Tibial nerve (tissue), 4 donors: ENCODE measurements around the gene ZNF701. TPM values are rescaled to one million over a fixed set of nuclear protein-coding genes. Genes with fewer than 3 reads are reported as not detected.

Experiments used
- DNase-seq, 2 donors: peaks; one replicate each; pipeline ENCODE4 v3.0.0-alpha.2; 2019; ENCODE audit warnings: low spot score in 2 of 2
- H3K27ac ChIP-seq, 4 donors: fragments of 200-600 bp; sonication (generic) in 3 of 4; one replicate each; pipeline ENCODE4 v1.5.1; 2017 to 2019; ENCODE audit warnings: mild to moderate bottlenecking in 1 of 4
- H3K27me3 ChIP-seq, 2 donors: fragments of 200-600 bp; sonication (generic) in 1 of 2; one replicate each; pipeline versions ENCODE4 v1.5.1 to v1.6.0; 2017 to 2019
- H3K36me3 ChIP-seq, 3 donors: fragments of 200-600 bp; sonication (generic); one replicate each; pipeline ENCODE4 v1.5.1; 2018 to 2019
- H3K4me1 ChIP-seq, 4 donors: fragments of 200-600 bp; sonication (generic) in 3 of 4; one replicate each; pipeline ENCODE4 v1.5.1; 2017 to 2019
- H3K4me3 ChIP-seq, 4 donors: fragments of 200-600 bp; sonication (generic) in 3 of 4; one replicate each; pipeline ENCODE4 v1.5.1; 2017 to 2019; ENCODE audit warnings: mild to moderate bottlenecking in 1 of 4, moderate library complexity in 1 of 4
- H3K9me3 ChIP-seq, 4 donors: fragments of 200-600 bp; sonication (generic) in 3 of 4; one replicate each; pipeline ENCODE4 v1.5.1; 2017 to 2019
- EP300 ChIP-seq, 2 donors: sonication (generic); formaldehyde crosslinking; IDR thresholded peaks; one replicate each; pipeline ENCODE4 v1.6.1; 2017; ENCODE audit warnings: antibody characterized with exemption in 2 of 2, mild to moderate bottlenecking in 1 of 2
- POLR2A ChIP-seq, 2 donors: fragments of 450-650 bp; IDR thresholded peaks; one replicate each; pipeline ENCODE4 v1.6.1; 2017; ENCODE audit warnings: antibody characterized with exemption in 2 of 2, mild to moderate bottlenecking in 2 of 2, moderate library complexity in 2 of 2
- WGBS, 2 donors: methylation state at CpG; one replicate each; pipeline ENCODE4 v1.1.5; 2018; 5-methylcytosine and 5-hydroxymethylcytosine counted together
- total RNA-seq, 4 donors: library from RNA; depleted of rRNA; stranded (reverse); fragments of >200 nt; gene quantifications; one replicate each; pipeline ENCODE4 v1.1.0, GENCODE V29; 2016
- TF ChIP-seq, protein P1 (sequence below), 5 experiments: fragments of 200-600 bp in 3 of 5; fragments of 450-650 bp in 2 of 5; sonication (generic) in 3 of 5; IDR thresholded peaks; one replicate each; pipeline ENCODE4 v1.5.1; 2016 to 2019; ENCODE audit warnings: antibody characterized with exemption in 5 of 5, mild to moderate bottlenecking in 3 of 5, moderate library complexity in 2 of 5

The ZNF701 gene
- total RNA-seq: 10 to 100 TPM; 12.8 to 28.4 (median 17.9) TPM

DNA sequence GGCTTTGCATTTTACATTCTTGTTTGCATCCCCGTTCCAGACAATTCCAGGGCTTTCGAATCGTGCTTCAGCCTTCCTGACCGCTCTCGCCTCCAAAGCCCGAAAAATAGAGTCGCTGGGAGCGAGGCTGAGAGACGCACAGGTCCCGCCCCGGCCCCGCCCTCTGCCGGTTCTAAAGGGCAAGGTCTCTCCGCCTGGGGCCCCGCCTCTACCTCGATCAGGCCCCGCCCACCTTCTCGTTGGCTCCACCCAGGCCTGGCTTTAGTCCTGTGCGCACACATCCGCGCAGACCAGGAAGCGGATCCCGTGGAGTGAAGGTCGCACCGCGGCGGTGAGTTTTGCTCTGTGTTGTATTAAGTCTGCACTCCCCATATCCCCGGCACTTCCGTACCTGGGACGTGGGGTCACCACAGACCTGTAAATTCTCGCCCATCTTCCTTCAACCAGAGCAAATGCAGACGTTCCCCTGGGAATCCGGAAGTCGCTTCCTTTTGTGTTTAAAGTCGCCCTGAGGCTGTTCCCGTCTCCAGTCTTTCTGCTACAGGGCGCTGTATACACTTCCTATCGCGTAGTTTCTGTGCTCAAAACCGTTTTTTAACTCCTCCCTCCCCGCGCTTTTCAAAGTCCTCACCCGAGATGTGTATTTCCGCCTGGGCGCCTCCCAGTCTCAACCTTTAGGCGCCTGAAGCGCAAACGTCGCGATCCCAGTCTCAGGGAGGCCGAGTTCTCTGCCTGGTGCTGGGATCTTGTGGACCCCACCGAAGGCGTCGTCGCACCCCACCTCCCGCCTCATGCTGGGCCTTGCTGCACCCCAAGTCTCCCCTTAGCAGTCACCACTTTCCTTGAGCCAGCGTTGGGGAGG is at the start of gene ZNF701:
TSS of gene ZNF701 (plus strand) at position 288 of the 862 bp plus-strand sequence. CDS start 3,861 bp downstream, outside the sequence.
- peak; percentile 70 to 94 for TF ChIP-seq EP300 (IDR thresholded peaks at IDR 0.05)
- TF ChIP-seq, protein P1, sequence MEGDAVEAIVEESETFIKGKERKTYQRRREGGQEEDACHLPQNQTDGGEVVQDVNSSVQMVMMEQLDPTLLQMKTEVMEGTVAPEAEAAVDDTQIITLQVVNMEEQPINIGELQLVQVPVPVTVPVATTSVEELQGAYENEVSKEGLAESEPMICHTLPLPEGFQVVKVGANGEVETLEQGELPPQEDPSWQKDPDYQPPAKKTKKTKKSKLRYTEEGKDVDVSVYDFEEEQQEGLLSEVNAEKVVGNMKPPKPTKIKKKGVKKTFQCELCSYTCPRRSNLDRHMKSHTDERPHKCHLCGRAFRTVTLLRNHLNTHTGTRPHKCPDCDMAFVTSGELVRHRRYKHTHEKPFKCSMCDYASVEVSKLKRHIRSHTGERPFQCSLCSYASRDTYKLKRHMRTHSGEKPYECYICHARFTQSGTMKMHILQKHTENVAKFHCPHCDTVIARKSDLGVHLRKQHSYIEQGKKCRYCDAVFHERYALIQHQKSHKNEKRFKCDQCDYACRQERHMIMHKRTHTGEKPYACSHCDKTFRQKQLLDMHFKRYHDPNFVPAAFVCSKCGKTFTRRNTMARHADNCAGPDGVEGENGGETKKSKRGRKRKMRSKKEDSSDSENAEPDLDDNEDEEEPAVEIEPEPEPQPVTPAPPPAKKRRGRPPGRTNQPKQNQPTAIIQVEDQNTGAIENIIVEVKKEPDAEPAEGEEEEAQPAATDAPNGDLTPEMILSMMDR (IDR thresholded peaks at IDR 0.05): peak; percentile 30 to 59 (median 47)
- TF ChIP-seq POLR2A (IDR thresholded peaks at IDR 0.05): peak; percentile 57 to 86
- Histone ChIP-seq H3K27me3 (no peaks in the 10 kb centered on the region), H3K27ac (peak within 1 kb of the TSS; percentile 35 to 90 (median 86)), H3K9me3 (peaks cover 0 to 4% (median 0%) of the 10 kb centered on the region in 4 donors), H3K36me3 (peaks cover 0 to 37% (median 4%) of the 10 kb centered on the region in 3 donors), H3K4me3 (peak within 1 kb of the TSS; percentile 47 to 92 (median 76)), H3K4me1 (peaks cover 0 to 18% (median 4%) of the 10 kb centered on the region in 4 donors)
- peak; percentile 93 to 96 for DNase-seq
- 1% methylated on average over 43 to 45 of the region's 57 CpGs for WGBS, 2 donors

DNA sequence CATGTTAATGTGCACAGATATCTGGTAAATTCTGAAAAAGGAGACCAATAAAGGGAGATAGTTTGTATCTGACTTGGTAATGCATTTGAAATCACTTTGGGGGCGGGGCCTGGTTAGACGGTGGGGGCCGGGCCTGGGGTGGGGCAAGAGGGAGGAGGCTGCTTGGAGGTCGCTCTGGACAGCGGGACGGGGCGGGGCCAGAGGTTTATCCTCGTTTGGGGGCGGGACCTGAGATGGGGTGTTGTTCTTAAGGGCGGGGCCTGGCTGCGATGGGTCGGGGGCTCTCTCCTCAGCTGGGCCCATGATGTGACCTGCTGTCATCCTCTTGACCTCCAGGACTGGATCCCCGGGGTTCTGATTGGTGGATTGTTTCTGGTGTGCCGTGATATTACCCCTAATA is 47.5 kb upstream of the ZNF701 start:
- H3K4me3 ChIP-seq: no peak overlapping the region
- TF ChIP-seq POLR2A (IDR thresholded peaks at IDR 0.05) (no peak), EP300 (IDR thresholded peaks at IDR 0.05) (no peak)
- TF ChIP-seq, protein P1 (IDR thresholded peaks at IDR 0.05): no peak
- no peak for DNase-seq

DNA sequence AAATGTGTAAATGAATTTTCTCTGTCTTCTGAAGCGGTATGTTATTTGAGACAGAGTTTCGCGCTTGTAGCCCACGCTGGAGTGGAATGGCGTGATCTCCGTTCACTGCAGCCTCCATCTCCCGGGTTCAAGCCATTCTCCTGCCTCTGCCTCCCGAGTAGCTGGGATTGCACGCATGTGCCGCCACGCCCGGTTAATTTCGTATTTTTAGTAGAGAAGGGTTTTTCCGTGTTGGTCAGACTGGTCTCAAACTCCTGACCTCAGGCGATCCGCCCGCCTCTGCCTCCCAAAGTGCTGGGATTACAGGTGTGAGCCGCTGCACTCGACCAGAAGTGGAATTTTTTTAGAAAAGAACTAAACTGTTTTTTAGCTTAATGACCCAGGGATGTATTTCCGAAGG is 46.0 kb upstream of the ZNF701 start:
- WGBS, 2 donors: 88 to 94% methylated on average over 20 of the region's 20 CpGs
- H3K27ac ChIP-seq: no peak overlapping the region

More for the DNA sequence above, 47.5 kb upstream of the ZNF701 start:
- H3K27me3 ChIP-seq: no peaks in the 10 kb centered on the region
- WGBS, 2 donors: 82 to 83% methylated on average over 14 of the region's 14 CpGs
- no peaks in the 10 kb centered on the region for H3K36me3 ChIP-seq
- H3K27ac ChIP-seq: no peak overlapping the region
- peaks cover 0 to 60% (median 0%) of the 10 kb centered on the region in 4 donors for H3K9me3 ChIP-seq
- peaks cover 0 to 6% (median 0%) of the 10 kb centered on the region in 4 donors for H3K4me1 ChIP-seq

DNA sequence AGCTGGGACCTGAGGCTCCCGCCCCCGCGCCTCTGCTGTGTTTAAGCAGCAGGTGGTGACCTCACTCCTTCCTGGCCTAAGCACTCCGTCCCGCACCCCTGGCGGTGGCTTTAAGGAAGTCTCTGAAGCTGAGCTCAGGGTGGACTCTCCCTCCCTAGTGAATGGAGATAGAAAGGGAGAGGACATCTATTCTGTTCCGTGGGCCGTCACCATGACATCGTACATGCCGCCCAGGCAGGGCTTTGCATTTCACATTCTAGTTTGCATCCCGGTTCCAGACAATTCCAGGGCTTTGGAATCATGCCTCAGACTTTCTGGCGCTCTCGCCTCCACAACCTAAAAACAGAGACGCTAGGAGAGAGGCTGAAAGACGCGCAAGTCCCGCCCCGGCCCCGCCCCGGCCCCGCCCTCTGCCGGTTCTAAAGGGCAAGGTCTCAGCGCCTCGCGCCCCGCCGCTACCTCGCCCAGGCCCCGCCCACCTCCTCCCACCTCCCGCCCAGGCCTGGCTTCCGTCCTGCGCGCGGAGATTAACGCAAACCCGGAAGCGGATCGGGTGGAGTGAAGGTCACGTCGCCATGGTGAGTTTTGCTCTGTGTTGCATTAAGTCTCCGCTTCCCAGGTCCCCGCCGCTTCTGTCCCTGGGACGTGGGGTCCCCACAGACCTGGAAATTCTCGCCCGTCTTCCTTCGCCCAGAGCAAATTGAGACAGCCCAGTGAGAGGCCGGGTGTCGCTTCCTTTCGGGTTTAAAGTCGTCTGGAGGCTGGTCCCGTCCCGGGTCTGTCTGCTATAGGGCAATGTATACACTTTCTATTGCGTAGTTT is 42.7 kb upstream of the ZNF701 start, which contains the start of gene ZNF808:
TSS of gene ZNF808 (plus strand) at position 535 of the 822 bp plus-strand sequence. CDS start 15,617 bp downstream, outside the sequence.
- TF ChIP-seq, protein P1 (IDR thresholded peaks at IDR 0.05): peak; percentile 32 to 71 (median 49)
- TF ChIP-seq POLR2A (IDR thresholded peaks at IDR 0.05): no peak
- peak in 1 of 2 donors; percentile 63 for TF ChIP-seq EP300 (IDR thresholded peaks at IDR 0.05)
- Histone ChIP-seq H3K27me3 (no peaks in the 10 kb centered on the region), H3K4me1 (peaks cover 0 to 20% (median 3%) of the 10 kb centered on the region in 4 donors), H3K4me3 (peak within 1 kb of the TSS; percentile 52 to 80 (median 71)), H3K36me3 (no peaks in the 10 kb centered on the region), H3K9me3 (peaks cover 0 to 17% (median 0%) of the 10 kb centered on the region in 4 donors), H3K27ac (peak within 1 kb of the TSS in 3 of 4 donors; percentile 75 to 91 (median 89))
- DNase-seq: peak; percentile 91 to 92
- WGBS, 2 donors: 0 to 1% methylated on average over 46 to 50 of the region's 54 CpGs

More for the DNA sequence above, 46.0 kb upstream of the ZNF701 start:
- no peaks in the 10 kb centered on the region for H3K27me3 ChIP-seq
- DNase-seq: no peak
- H3K4me3 ChIP-seq: no peak overlapping the region
- peaks cover 0 to 18% (median 3%) of the 10 kb centered on the region in 4 donors for H3K4me1 ChIP-seq
- TF ChIP-seq, protein P1 (IDR thresholded peaks at IDR 0.05): no peak
- H3K9me3 ChIP-seq: peaks cover 0 to 48% (median 0%) of the 10 kb centered on the region in 4 donors
- no peaks in the 10 kb centered on the region for H3K36me3 ChIP-seq
